MCF 10A (cell line): ENCODE measurements around the gene PCARE. TPM values are rescaled to one million over a fixed set of nuclear protein-coding genes. Genes with fewer than 3 reads are reported as not detected.

Experiments used
- BruUV-seq: library from RNA; stranded (reverse); fragments of 400-500 nt; replicated peaks from 2 replicates; lab custom pipeline; 2021; lab: Mats Ljungman, UMichigan
- CTCF ChIA-PET: fragments of 300-600 bp; sonication (Branson Sonifier 250); formaldehyde crosslinking; extraction: SDS; loops from one replicate; lab custom pipeline; 2021; ENCODE audit warnings: antibody characterized with exemption, inconsistent platforms; lab: Yijun Ruan, JAX
- POLR2A ChIA-PET: fragments of 300-600, 350-650 bp; sonication (Branson Sonifier 250); formaldehyde crosslinking; extraction: SDS; loops from one replicate; lab custom pipeline; 2020; ENCODE audit warnings: antibody characterized with exemption, inconsistent platforms; lab: Yijun Ruan, JAX
- DNase-seq: peaks from one replicate; pipeline ENCODE4 v3.0.0-alpha.2; 2018; ENCODE audit not compliant: unreplicated experiment
- H3K27ac Mint-ChIP-seq: one replicate; pipeline ENCODE4 v1.8.0; 2022; ENCODE audit warnings: mild to moderate bottlenecking, low read depth, mixed read lengths; ENCODE audit not compliant: unreplicated experiment
- H3K27me3 Mint-ChIP-seq: one replicate; pipeline ENCODE4 v1.8.0; 2022; ENCODE audit warnings: mixed read lengths; ENCODE audit not compliant: insufficient read depth, unreplicated experiment
- H3K36me3 Mint-ChIP-seq: one replicate; pipeline ENCODE4 v1.8.0; 2022; ENCODE audit warnings: mild to moderate bottlenecking, moderate library complexity, mixed read lengths; ENCODE audit not compliant: insufficient read depth, unreplicated experiment
- H3K4me1 Mint-ChIP-seq: one replicate; pipeline ENCODE4 v1.8.0; 2022; ENCODE audit warnings: mixed read lengths; ENCODE audit not compliant: insufficient read depth, unreplicated experiment
- H3K4me3 Mint-ChIP-seq: one replicate; pipeline ENCODE4 v1.8.0; 2022; ENCODE audit warnings: mild to moderate bottlenecking, moderate library complexity, mixed read lengths; ENCODE audit not compliant: unreplicated experiment
- H3K9me3 Mint-ChIP-seq: one replicate; pipeline ENCODE4 v1.8.0; 2022; ENCODE audit warnings: mixed read lengths; ENCODE audit not compliant: unreplicated experiment
- CTCF ChIP-seq: fragments of 200-600 bp; IDR thresholded peaks from one replicate; pipeline ENCODE4 v1.8.0; 2022; ENCODE audit warnings: antibody characterized with exemption, mild to moderate bottlenecking; ENCODE audit not compliant: unreplicated experiment
- intact Hi-C: fragments of 100-400 bp; cut with micrococcal nuclease; formaldehyde crosslinking; loops from 2 replicates; pipeline ENCODE4 v1.14.1; 2022
- total RNA-seq: library from RNA; stranded (reverse); gene quantifications from 2 replicates; pipeline ENCODE4 v1.2.3, GENCODE V29; 2022

Gene PCARE
- total RNA-seq, 1 experiment from 2014 or later: not detected

- ChIA-PET CTCF (interaction anchor here (0.6 to 2.5 kb wide), 10 partner anchors 8 to 342 kb away, joined by 3 to 8 read pairs (median 4); no protein-coding TSS in a partner anchor), POLR2A (no interaction called here)
- H3K27ac Mint-ChIP-seq: no peak overlapping the region
- DNase-seq: no peak
- intact Hi-C loops: loop anchor here (2.0 kb wide), 1 partner anchor 75 kb away; no protein-coding TSS in a partner anchor
- peaks cover 18% of the 10 kb centered on the region for H3K4me1 Mint-ChIP-seq
- TF ChIP-seq CTCF: no peak
- no peak overlapping the region for H3K4me3 Mint-ChIP-seq
- H3K27me3 Mint-ChIP-seq: no peaks in the 10 kb centered on the region
- H3K9me3 Mint-ChIP-seq: no peaks in the 10 kb centered on the region
- H3K36me3 Mint-ChIP-seq: peaks cover 6% of the 10 kb centered on the region
- no TSS peak for BruUV-seq
These were observed 18.7 kb downstream of the PCARE start for GRCh38 chr2:29055601-29056000.

GRCh38 chr2:29054430-29054829 is 19.9 kb downstream of the PCARE start:
- H3K27ac Mint-ChIP-seq: no peak overlapping the region
- BruUV-seq: no TSS peak
- CTCF ChIA-PET: interaction anchor here (0.6 to 2.5 kb wide), 25 partner anchors 9 to 672 kb away, joined by 3 to 16 read pairs (median 4); no protein-coding TSS in a partner anchor
- no peaks in the 10 kb centered on the region for H3K27me3 Mint-ChIP-seq
- POLR2A ChIA-PET: interaction anchor here (1.3 to 2.2 kb wide), 2 partner anchors 9 to 12 kb away, joined by 3 to 9 read pairs; no protein-coding TSS in a partner anchor
- peaks cover 6% of the 10 kb centered on the region for H3K36me3 Mint-ChIP-seq
- H3K4me3 Mint-ChIP-seq: no peak overlapping the region
- intact Hi-C loops: loop anchor here (1.0 to 2.0 kb wide), 2 partner anchors 76 to 143 kb away; no protein-coding TSS in a partner anchor
- TF ChIP-seq CTCF: no peak
- DNase-seq: no peak
- no peaks in the 10 kb centered on the region for H3K9me3 Mint-ChIP-seq
- peaks cover 18% of the 10 kb centered on the region for H3K4me1 Mint-ChIP-seq

GRCh38 chr2:29053670-29054400 is 20.5 kb downstream of the PCARE start:
- H3K27me3 Mint-ChIP-seq: no peaks in the 10 kb centered on the region
- intact Hi-C loops: loop anchor here (1.0 to 2.0 kb wide), 2 partner anchors 77 to 143 kb away; no protein-coding TSS in a partner anchor
- no peak overlapping the region for H3K27ac Mint-ChIP-seq
- peak; percentile 52 for TF ChIP-seq CTCF
- H3K4me3 Mint-ChIP-seq: no peak overlapping the region
- CTCF ChIA-PET: interaction anchor here (0.5 to 2.5 kb wide), 34 partner anchors 10 to 987 kb away, joined by 3 to 16 read pairs (median 4); no protein-coding TSS in a partner anchor
- peaks cover 18% of the 10 kb centered on the region for H3K4me1 Mint-ChIP-seq
- POLR2A ChIA-PET: interaction anchor here (1.3 to 2.2 kb wide), 2 partner anchors 10 to 13 kb away, joined by 3 to 9 read pairs; no protein-coding TSS in a partner anchor
- no TSS peak for BruUV-seq
- no peaks in the 10 kb centered on the region for H3K9me3 Mint-ChIP-seq
- DNase-seq: peak; percentile 44
- H3K36me3 Mint-ChIP-seq: peaks cover 5% of the 10 kb centered on the region

- BruUV-seq: no TSS peak
- H3K4me3 Mint-ChIP-seq: no peak overlapping the region
- DNase-seq: no peak
- POLR2A ChIA-PET: interaction anchor here (0.6 to 2.2 kb wide), 3 partner anchors 11 to 55 kb away, joined by 3 to 9 read pairs (median 4); no protein-coding TSS in a partner anchor
- no peaks in the 10 kb centered on the region for H3K9me3 Mint-ChIP-seq
- H3K27ac Mint-ChIP-seq: no peak overlapping the region
- no peaks in the 10 kb centered on the region for H3K36me3 Mint-ChIP-seq
- intact Hi-C loops: no loop called here
- H3K4me1 Mint-ChIP-seq: peaks cover 18% of the 10 kb centered on the region
- no peaks in the 10 kb centered on the region for H3K27me3 Mint-ChIP-seq
- TF ChIP-seq CTCF: no peak
- CTCF ChIA-PET: interaction anchor here (0.5 to 2.5 kb wide), 24 partner anchors 10 to 987 kb away, joined by 3 to 16 read pairs (median 4); no protein-coding TSS in a partner anchor
These were observed 21.1 kb downstream of the PCARE start for GRCh38 chr2:29053223-29053622.
